IMR-90 (cell line): ENCODE results near the gene SH2B2. TPM values are rescaled to one million over a fixed set of nuclear protein-coding genes. Genes with fewer than 3 reads are reported as not detected.
A peak's percentile ranks its signal among the peaks of the same experiment; 100 is the strongest.
"Not testable (repeated sequence)": the region's sequence is repeated elsewhere in the genome, so short reads cannot be mapped to it uniquely, and the experiment has no call there.

Experiments
- ATAC-seq: fragments of 200-7000 bp; cut with Tn5 transposase; 2 replicates; pipeline ENCODE4 v1.9.1; 2020; ENCODE audit warnings: low read depth, mild to moderate bottlenecking, moderate library complexity
- BruUV-seq: library from RNA; stranded (reverse); fragments of 400-500 nt; replicated peaks from 2 replicates; lab custom pipeline; 2021; lab: Mats Ljungman, UMichigan
- CTCF ChIA-PET: fragments of 300-600 bp; formaldehyde crosslinking; extraction: SDS; loops from one replicate; lab custom pipeline; 2021; ENCODE audit warnings: antibody characterized with exemption; lab: Yijun Ruan, JAX
- POLR2A ChIA-PET: fragments of 300-600 bp; sonication (Branson Sonifier 250); formaldehyde crosslinking; loops from one replicate; lab custom pipeline; 2022; ENCODE audit warnings: antibody characterized with exemption; ENCODE audit not compliant: unreplicated experiment; lab: Charles Lee
- DNase-seq: peaks from one replicate; pipeline ENCODE4 v3.0.0; 2013
- H2AFZ ChIP-seq: replicated peaks from 2 replicates; pipeline ENCODE3; 2013; ENCODE audit warnings: low read length, mild to moderate bottlenecking; ENCODE audit not compliant: poor library complexity
- H2AK5ac ChIP-seq: 2 replicates; pipeline ENCODE4 v1.6.1; 2013; ENCODE audit warnings: low read depth, low read length, inconsistent platforms
- H2AK9ac ChIP-seq: replicated peaks from 2 replicates; pipeline ENCODE3; 2013; ENCODE audit warnings: mild to moderate bottlenecking, low read depth, low read length, moderate library complexity; ENCODE audit not compliant: poor library complexity
- H2BK120ac ChIP-seq: 2 replicates; pipeline ENCODE4 v1.6.1; 2013; ENCODE audit warnings: low read depth, low read length, inconsistent platforms
- H2BK15ac ChIP-seq: 3 replicates; pipeline ENCODE4 v1.6.1; 2013; ENCODE audit warnings: low read depth, low read length, inconsistent platforms
- H2BK20ac ChIP-seq: 2 replicates; pipeline ENCODE4 v1.6.1; 2013; ENCODE audit warnings: low read depth, mild to moderate bottlenecking, inconsistent platforms, low read length, moderate library complexity
- H2BK5ac ChIP-seq: 2 replicates; pipeline ENCODE4 v1.6.1; 2013; ENCODE audit warnings: mild to moderate bottlenecking, low read depth, low read length, inconsistent platforms; ENCODE audit not compliant: poor library complexity, severe bottlenecking
- H3K14ac ChIP-seq: replicated peaks from 2 replicates; pipeline ENCODE4 v1.6.1; 2013; ENCODE audit warnings: low read depth, low read length, inconsistent platforms
- H3K18ac ChIP-seq: 2 replicates; pipeline ENCODE4 v1.6.1; 2013; ENCODE audit warnings: low read depth, low read length, control low read depth
- H3K23ac ChIP-seq: 2 replicates; pipeline ENCODE4 v1.6.1; 2013; ENCODE audit warnings: low read depth, low read length, inconsistent platforms
- H3K27ac ChIP-seq: 2 replicates; pipeline ENCODE4 v1.5.1; 2013; ENCODE audit warnings: mild to moderate bottlenecking, control low read depth, low read length; ENCODE audit not compliant: insufficient read depth
- H3K27me3 ChIP-seq: 2 replicates; pipeline ENCODE4 v1.6.1; 2013; ENCODE audit warnings: low read length; ENCODE audit not compliant: control insufficient read depth, insufficient read depth
- H3K36me3 ChIP-seq: 2 replicates; pipeline ENCODE4 v1.6.1; 2013; ENCODE audit warnings: low read length, mixed read lengths; ENCODE audit not compliant: control insufficient read depth, insufficient read depth
- H3K4ac ChIP-seq: 2 replicates; pipeline ENCODE4 v1.6.1; 2013; ENCODE audit warnings: low read depth, low read length, inconsistent platforms
- H3K4me1 ChIP-seq: 2 replicates; pipeline ENCODE4 v1.6.1; 2013; ENCODE audit warnings: low read length, mixed read lengths; ENCODE audit not compliant: control insufficient read depth, insufficient read depth
- H3K4me2 ChIP-seq: 2 replicates; pipeline ENCODE4 v1.6.1; 2013; ENCODE audit warnings: low read depth, mild to moderate bottlenecking, control low read depth, low read length, moderate library complexity
- H3K4me3 ChIP-seq: 2 replicates; pipeline ENCODE4 v1.5.1; 2013; ENCODE audit warnings: low read depth, mild to moderate bottlenecking, control low read depth, low read length, moderate library complexity; ENCODE audit not compliant: insufficient read depth
- H3K56ac ChIP-seq: 2 replicates; pipeline ENCODE4 v1.6.1; 2013; ENCODE audit warnings: low read length, inconsistent platforms; ENCODE audit not compliant: insufficient read depth; ENCODE audit errors: extremely low read depth
- H3K79me1 ChIP-seq, 2 experiments: 2 replicates each; pipeline ENCODE4 v1.6.1; 2013; ENCODE audit warnings: low read length in 2 of 2, inconsistent platforms in 1 of 2, low read depth in 1 of 2
- H3K9ac ChIP-seq: 2 replicates; pipeline ENCODE4 v1.6.1; 2013; ENCODE audit warnings: low read depth, low read length, control low read depth
- H3K9me1 ChIP-seq: 2 replicates; pipeline ENCODE4 v1.6.1; 2013; ENCODE audit warnings: low read length, inconsistent platforms; ENCODE audit not compliant: insufficient read depth
- H3K9me3 ChIP-seq: 2 replicates; pipeline ENCODE4 v1.6.1; 2013; ENCODE audit warnings: low read length; ENCODE audit not compliant: control insufficient read depth, insufficient read depth
- H4K20me1 ChIP-seq: 2 replicates; pipeline ENCODE4 v1.6.1; 2013; ENCODE audit warnings: low read length, inconsistent platforms; ENCODE audit not compliant: insufficient read depth
- H4K5ac ChIP-seq: 2 replicates; pipeline ENCODE4 v1.6.1; 2013; ENCODE audit warnings: mild to moderate bottlenecking, low read depth, low read length, control low read depth
- H4K8ac ChIP-seq, 2 experiments: 2 replicates each; pipeline ENCODE4 v1.6.1; 2013; ENCODE audit warnings: low read depth in 2 of 2, low read length in 2 of 2, control low read depth in 1 of 2, inconsistent platforms in 1 of 2
- H4K91ac ChIP-seq: 2 replicates; pipeline ENCODE4 v1.6.1; 2013; ENCODE audit warnings: low read depth, low read length, inconsistent platforms; ENCODE audit not compliant: insufficient read depth
- WGBS, 2 experiments: methylation state at CpG; one replicate each; pipeline versions ENCODE4 v1.1.5 to v1.1.7; 2013; ENCODE audit warnings: missing lambda C conversion rate in 2 of 2; ENCODE audit not compliant: insufficient read length in 1 of 2; ENCODE audit errors: extremely low coverage in 2 of 2; 5-methylcytosine and 5-hydroxymethylcytosine counted together
- dilution Hi-C: fragments of 300-500 bp; cut with HindIII; formaldehyde crosslinking; loops from one replicate; pipeline ENCODE4 v1.14.3; 2018; ENCODE audit warnings: low sequenced_read_pairs; ENCODE audit not compliant: unreplicated experiment
- in situ Hi-C: fragments of 300-500 bp; cut with MboI; formaldehyde crosslinking; loops from 3 replicates; pipeline ENCODE4 v1.14.3; 2019; ENCODE audit warnings: low sequenced_read_pairs, inconsistent platforms, mixed read lengths
- intact Hi-C: fragments of 100-400 bp; cut with micrococcal nuclease; formaldehyde crosslinking; loops from 2 replicates; pipeline ENCODE4 v1.10.0; 2022
- polyA plus RNA-seq, 3 experiments: library from polyadenylated mRNA; depleted of rRNA; stranded (reverse); fragments of >200 nt; gene quantifications; 2 replicates each; pipeline ENCODE4 v1.2.3, GENCODE V29; 2012; ENCODE audit warnings: low replicate concordance in 1 of 3
- total RNA-seq: library from RNA; depleted of rRNA; stranded (reverse); fragments of >200 nt; gene quantifications from 2 replicates; pipeline ENCODE4 v1.2.3, GENCODE V29; 2012

Gene SH2B2
- total and polyA plus RNA-seq, 2 of the 4 experiments (the other 2 are of a cell fraction), result 0.36 to 0.99 TPM

GRCh38 chr7:102364394-102364886 is 77.8 kb downstream of the SH2B2 start:
- in situ Hi-C loops, H3K18ac ChIP-seq, intact Hi-C loops, BruUV-seq, H3K4me1 ChIP-seq, H3K27me3 ChIP-seq, dilution Hi-C loops, H4K20me1 ChIP-seq, ATAC-seq, H3K4ac ChIP-seq, DNase-seq, H2BK120ac ChIP-seq, H3K9me1 ChIP-seq, H2BK5ac ChIP-seq, CTCF ChIA-PET, H4K91ac ChIP-seq, H3K79me1 ChIP-seq, H3K9me3 ChIP-seq, H2AK5ac ChIP-seq, H3K23ac ChIP-seq, H3K56ac ChIP-seq, H4K5ac ChIP-seq, H3K36me3 ChIP-seq, POLR2A ChIA-PET, H2AFZ ChIP-seq, H3K14ac ChIP-seq, H2AK9ac ChIP-seq, H2BK15ac ChIP-seq, H2BK20ac ChIP-seq: not testable (repeated sequence)
- peak overlapping the region; percentile 52 for H3K4me3 ChIP-seq
- peak overlapping the region; percentile 12 for H3K9ac ChIP-seq
- H4K8ac ChIP-seq, result 0 out of 4 replicates have a peak overlapping the region, but pooled peaks of 1 of the 2 experiments have one; percentile 16
- H3K4me2 ChIP-seq, result peak overlapping the region; percentile 54
- no CpG with 5 or more reads among the region's 20 CpGs for WGBS, 2 experiments
- H3K27ac ChIP-seq, result peak overlapping the region; percentile 9

GRCh38 chr7:102365390-102365789 is 78.7 kb downstream of the SH2B2 start:
- H3K79me1 ChIP-seq, H2BK120ac ChIP-seq, H3K4me1 ChIP-seq, in situ Hi-C loops, dilution Hi-C loops, H3K23ac ChIP-seq, intact Hi-C loops, H3K9me3 ChIP-seq, H3K9me1 ChIP-seq, H3K4me3 ChIP-seq, H4K20me1 ChIP-seq, H3K27me3 ChIP-seq, H4K8ac ChIP-seq, H2AK9ac ChIP-seq, H2BK5ac ChIP-seq, H4K5ac ChIP-seq, H3K56ac ChIP-seq, H3K9ac ChIP-seq, H3K4me2 ChIP-seq, H3K14ac ChIP-seq, H4K91ac ChIP-seq, H2BK15ac ChIP-seq, POLR2A ChIA-PET, ATAC-seq, H2AFZ ChIP-seq, H2AK5ac ChIP-seq, H3K4ac ChIP-seq, H3K27ac ChIP-seq, DNase-seq, CTCF ChIA-PET, H3K36me3 ChIP-seq, H3K18ac ChIP-seq, H2BK20ac ChIP-seq: not testable (repeated sequence)
- BruUV-seq, result TSS peak; percentile 8
- no CpG with 5 or more reads among the region's 7 CpGs for WGBS, 2 experiments
